ENCODE results near the gene ZC3H13.

DNA sequence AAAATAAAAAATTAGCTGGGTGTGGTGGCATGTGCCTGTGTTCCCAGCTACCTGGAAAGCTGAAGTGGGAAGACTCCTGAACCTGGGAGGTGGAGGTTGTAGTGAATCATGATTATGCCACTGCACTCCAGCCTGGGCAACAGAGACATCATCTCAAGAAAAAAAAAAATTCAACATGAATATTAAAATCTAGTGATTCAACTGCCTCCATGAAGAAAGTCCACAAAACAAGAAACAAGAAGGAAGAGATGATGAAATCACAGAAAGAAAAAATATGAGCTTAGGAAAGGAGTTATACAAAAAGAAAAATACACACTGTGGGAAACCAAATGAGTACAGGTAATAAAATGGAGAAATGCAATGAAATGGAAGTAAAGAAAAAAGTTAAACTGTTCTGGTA, 101.4 kb downstream of the ZC3H13 start:
- TF ChIP-seq, protein P1, sequence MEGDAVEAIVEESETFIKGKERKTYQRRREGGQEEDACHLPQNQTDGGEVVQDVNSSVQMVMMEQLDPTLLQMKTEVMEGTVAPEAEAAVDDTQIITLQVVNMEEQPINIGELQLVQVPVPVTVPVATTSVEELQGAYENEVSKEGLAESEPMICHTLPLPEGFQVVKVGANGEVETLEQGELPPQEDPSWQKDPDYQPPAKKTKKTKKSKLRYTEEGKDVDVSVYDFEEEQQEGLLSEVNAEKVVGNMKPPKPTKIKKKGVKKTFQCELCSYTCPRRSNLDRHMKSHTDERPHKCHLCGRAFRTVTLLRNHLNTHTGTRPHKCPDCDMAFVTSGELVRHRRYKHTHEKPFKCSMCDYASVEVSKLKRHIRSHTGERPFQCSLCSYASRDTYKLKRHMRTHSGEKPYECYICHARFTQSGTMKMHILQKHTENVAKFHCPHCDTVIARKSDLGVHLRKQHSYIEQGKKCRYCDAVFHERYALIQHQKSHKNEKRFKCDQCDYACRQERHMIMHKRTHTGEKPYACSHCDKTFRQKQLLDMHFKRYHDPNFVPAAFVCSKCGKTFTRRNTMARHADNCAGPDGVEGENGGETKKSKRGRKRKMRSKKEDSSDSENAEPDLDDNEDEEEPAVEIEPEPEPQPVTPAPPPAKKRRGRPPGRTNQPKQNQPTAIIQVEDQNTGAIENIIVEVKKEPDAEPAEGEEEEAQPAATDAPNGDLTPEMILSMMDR (conservative IDR thresholded peaks at IDR 0.05; ENCODE audit: low read depth, low read length) = no peak
- TF ChIP-seq BHLHE40 (IDR thresholded peaks at IDR 0.05; ENCODE audit: low read depth, low read length) (no peak), POLR2A (IDR thresholded peaks at IDR 0.05; ENCODE audit: low read depth, low read length) (no peak), RAD21 (IDR thresholded peaks at IDR 0.05; ENCODE audit: low read length) (no peak), FOS (IDR thresholded peaks at IDR 0.05; ENCODE audit: low read depth, low read length) (no peak), MAZ (IDR thresholded peaks at IDR 0.05; ENCODE audit: borderline replicate concordance, low read depth, low read length) (no peak), RCOR1 (IDR thresholded peaks at IDR 0.05; ENCODE audit: insufficient replicate concordance, low read length) (no peak), MXI1 (IDR thresholded peaks at IDR 0.05; ENCODE audit: borderline replicate concordance, low read depth, low read length) (no peak), CHD1 (IDR thresholded peaks at IDR 0.05; ENCODE audit: low read depth, low read length) (no peak), RFX5 (IDR thresholded peaks at IDR 0.05; ENCODE audit: low read depth, low read length) (no peak)
- TF ChIP-seq, protein P2, sequence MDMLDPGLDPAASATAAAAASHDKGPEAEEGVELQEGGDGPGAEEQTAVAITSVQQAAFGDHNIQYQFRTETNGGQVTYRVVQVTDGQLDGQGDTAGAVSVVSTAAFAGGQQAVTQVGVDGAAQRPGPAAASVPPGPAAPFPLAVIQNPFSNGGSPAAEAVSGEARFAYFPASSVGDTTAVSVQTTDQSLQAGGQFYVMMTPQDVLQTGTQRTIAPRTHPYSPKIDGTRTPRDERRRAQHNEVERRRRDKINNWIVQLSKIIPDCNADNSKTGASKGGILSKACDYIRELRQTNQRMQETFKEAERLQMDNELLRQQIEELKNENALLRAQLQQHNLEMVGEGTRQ (IDR thresholded peaks at IDR 0.05; ENCODE audit: low read depth, low read length) = no peak

All from IMR-90 (cell line).